Measurements from ENCODE around the gene GPR84. TPM values are rescaled to one million over a fixed set of nuclear protein-coding genes. Genes with fewer than 3 reads are reported as not detected.

The GPR84 gene
- total and polyA plus RNA-seq, 2 of the 13 experiments (the other 11 are each of a cell fraction or from before 2014, with no cell fraction given), result not detected

DNA sequence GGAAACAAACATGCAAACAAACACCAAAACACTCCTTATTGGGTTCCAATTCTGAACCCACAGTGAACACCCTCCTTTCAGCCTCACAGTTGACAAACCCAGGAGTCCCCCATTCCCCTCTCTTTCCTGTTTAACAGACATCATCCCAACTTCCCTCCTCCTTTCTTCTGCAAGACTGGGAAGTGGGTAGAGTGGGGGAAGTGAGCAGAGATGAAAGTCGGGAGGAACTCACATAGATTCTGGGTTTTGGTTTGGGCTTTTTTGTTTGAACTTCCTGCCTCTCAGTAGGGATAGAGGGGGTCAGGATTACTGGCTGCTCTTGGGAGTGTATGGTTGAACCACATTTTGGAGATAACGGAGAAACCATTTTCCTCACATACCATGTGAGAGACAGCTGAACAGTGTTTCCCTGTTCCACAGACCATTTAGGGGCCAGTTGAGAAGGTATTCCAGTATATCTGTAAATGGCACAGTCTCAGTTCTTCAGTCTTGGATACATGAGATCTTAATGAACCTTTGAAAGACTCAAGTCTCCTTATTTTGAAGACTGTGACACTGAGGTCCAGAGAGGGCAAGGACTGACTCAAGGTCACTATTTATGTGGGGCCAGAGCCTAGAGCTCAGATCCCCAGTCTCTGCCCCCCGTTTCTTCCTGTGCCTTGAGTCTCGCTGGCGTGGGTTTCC, 3.9 kb upstream of the GPR84 start (continued):
- TF ChIP-seq HMGXB3 (CRISPR knock-in tag; IDR thresholded peaks at IDR 0.05; ENCODE audit: borderline replicate concordance), result no peak

DNA sequence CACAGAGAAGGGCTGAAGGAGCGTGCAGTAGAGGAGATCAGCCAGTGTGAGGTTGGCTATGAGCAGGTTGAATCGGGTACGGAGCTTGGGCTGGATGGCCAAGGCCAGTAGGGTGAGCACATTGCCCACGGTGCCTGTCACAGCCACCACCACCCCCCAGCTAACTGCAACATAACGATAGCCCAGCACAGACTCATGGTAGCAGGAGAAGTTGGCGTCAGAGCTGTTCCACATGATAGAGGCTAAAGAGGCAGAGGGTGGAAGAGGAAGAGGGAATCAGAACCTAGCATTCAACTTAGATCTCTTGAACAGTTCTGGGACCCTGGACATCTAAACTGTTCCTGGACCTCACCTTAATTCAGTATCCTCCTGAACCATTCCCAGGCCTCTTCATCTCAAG, 668 bp downstream of the GPR84 start:
- WGBS (ENCODE audit: low lambda C conversion rate), result 41% methylated on average over 5 of the region's 6 CpGs
- no TSS peak for BruUV-seq (replicated peaks)
- Histone ChIP-seq H3K4me2 (ENCODE audit: low read depth, low read length) (no peak overlapping the region), H3K9ac (ENCODE audit: insufficient read depth, low read depth, low read length) (no peak overlapping the region), H3K27ac (ENCODE audit: extremely low read length, insufficient read depth, low read length) (no peak overlapping the region), H3K79me2 (ENCODE audit: insufficient read depth, low read length) (no peaks in the 10 kb centered on the region), H4K20me1 (ENCODE audit: insufficient read depth, low read length) (no peaks in the 10 kb centered on the region), H3K4me1 (ENCODE audit: insufficient read depth, low read length) (peaks cover 28% of the 10 kb centered on the region), H3K4me3 (replicated peaks in 1 of 3; ENCODE audit: insufficient read depth in 1 of 3, low read depth in 2 of 3, low read length in 3 of 3) (no peak overlapping the region), H3K9me3 (ENCODE audit: low read length) (no peaks in the 10 kb centered on the region), H3K27me3 (ENCODE audit: control insufficient read depth in 1 of 2, insufficient read depth in 2 of 2, low read length in 2 of 2) (peaks cover 1 to 12% of the 10 kb centered on the region in 2 experiments; a peak in 2 of 5 replicates), H2AFZ (ENCODE audit: low read length) (no peak overlapping the region), H3K36me3 (replicated peaks in 1 of 2; ENCODE audit: control insufficient read depth in 1 of 2, insufficient read depth in 2 of 2, low read length in 2 of 2) (no peaks in the 10 kb centered on the region)
- CTCF ChIA-PET (ENCODE audit: low intra/inter-chr PET ratio, low total read pairs), result no interaction called here
- intact Hi-C loops (cut with micrococcal nuclease; ENCODE audit: unreplicated experiment), result loop anchor here (10.0 kb wide), 1 partner anchor 359 kb away; the partner anchor contains the start of genes HOXC8 and HOXC9
- POLR2A ChIA-PET, result no interaction called here
- ATAC-seq (no peak), DNase-seq (ENCODE audit: low spot score) (no peak), FAIRE-seq (no peak)
- in situ Hi-C loops (cut with HindIII; ENCODE audit: extremely low pct_ligation_motif_present, low pct_unique_long_range_greater_than_20kb), result loop anchor here (5.0 to 10.0 kb wide), 3 partner anchors 66 to 349 kb away; no protein-coding TSS in a partner anchor
- TF ChIP-seq POLR2AphosphoS5 (IDR thresholded peaks at IDR 0.05; ENCODE audit: low read depth, low read length), result no peak
- no peak for TF ChIP-seq SNAPC5 (CRISPR knock-in tag; IDR thresholded peaks at IDR 0.05; ENCODE audit: borderline replicate concordance)
- TF ChIP-seq NR2F6 (IDR thresholded peaks at IDR 0.05), result no peak
- no peak for TF ChIP-seq NR2F6 (CRISPR knock-in tag; IDR thresholded peaks at IDR 0.05)
- TF ChIP-seq TCF12 (IDR thresholded peaks at IDR 0.05), result no peak
- TF ChIP-seq TCF12 (CRISPR knock-in tag; IDR thresholded peaks at IDR 0.05), result no peak
- no peak for TF ChIP-seq NFKB2 (CRISPR knock-in tag; IDR thresholded peaks at IDR 0.05; ENCODE audit: borderline replicate concordance)
- TF ChIP-seq, protein P1, sequence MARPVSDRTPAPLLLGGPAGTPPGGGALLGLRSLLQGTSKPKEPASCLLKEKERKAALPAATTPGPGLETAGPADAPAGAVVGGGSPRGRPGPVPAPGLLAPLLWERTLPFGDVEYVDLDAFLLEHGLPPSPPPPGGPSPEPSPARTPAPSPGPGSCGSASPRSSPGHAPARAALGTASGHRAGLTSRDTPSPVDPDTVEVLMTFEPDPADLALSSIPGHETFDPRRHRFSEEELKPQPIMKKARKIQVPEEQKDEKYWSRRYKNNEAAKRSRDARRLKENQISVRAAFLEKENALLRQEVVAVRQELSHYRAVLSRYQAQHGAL (CRISPR knock-in tag; IDR thresholded peaks at IDR 0.05; ENCODE audit: not compliant biosample characterization), result no peak
- TF ChIP-seq ZNF740 (CRISPR knock-in tag; IDR thresholded peaks at IDR 0.05), result no peak
- no peak for TF ChIP-seq DDIT3 (CRISPR knock-in tag; IDR thresholded peaks at IDR 0.05)
- no peak for TF ChIP-seq ZKSCAN5 (CRISPR knock-in tag; IDR thresholded peaks at IDR 0.05)
- TF ChIP-seq ZNF282 (IDR thresholded peaks at IDR 0.05; ENCODE audit: partially characterized antibody), result no peak
- TF ChIP-seq MLX (CRISPR knock-in tag; IDR thresholded peaks at IDR 0.05), result no peak
